HepG2 (cell line): ENCODE measurements around the gene COX4I2. TPM values are rescaled to one million over a fixed set of nuclear protein-coding genes. Genes with fewer than 3 reads are reported as not detected.
A peak's percentile ranks its signal among the peaks of the same experiment; 100 is the strongest.

Experiments used
- BRD4 ChIP-seq: sonication (generic); formaldehyde crosslinking; IDR thresholded peaks from 2 replicates; pipeline ENCODE4 v1.4.0; 2020; ENCODE audit warnings: missing genetic modification reagents
- CEBPB ChIP-seq: IDR thresholded peaks from 2 replicates; pipeline ENCODE4 v1.6.1; 2011; ENCODE audit warnings: low read depth, low read length, improper control_type of control experiment, borderline replicate concordance
- HNF1B ChIP-seq: sonication (generic); formaldehyde crosslinking; IDR thresholded peaks from 2 replicates; pipeline ENCODE4 v1.5.1; 2020; ENCODE audit warnings: mild to moderate bottlenecking, moderate library complexity, missing genetic modification reagents
- MYNN ChIP-seq: sonication (generic); formaldehyde crosslinking; IDR thresholded peaks from 2 replicates; pipeline ENCODE4 v1.4.0; 2020; ENCODE audit warnings: mild to moderate bottlenecking, low read depth, missing genetic modification reagents
- NFYC ChIP-seq: IDR thresholded peaks from 2 replicates; pipeline ENCODE4 v1.6.1; 2016; ENCODE audit warnings: missing genetic modification reagents, missing compliant biosample characterization
- PRMT3 ChIP-seq: sonication (generic); formaldehyde crosslinking; IDR thresholded peaks from 2 replicates; pipeline ENCODE4 v1.8.1; 2022; ENCODE audit warnings: low read depth, mild to moderate bottlenecking, moderate library complexity, missing genetic modification reagents, borderline replicate concordance
- RFXANK ChIP-seq: IDR thresholded peaks from 2 replicates; pipeline ENCODE4 v1.6.1; 2016
- TBX3 ChIP-seq: fragments of 450-650 bp; IDR thresholded peaks from 2 replicates; pipeline ENCODE4 v1.6.1; 2017; ENCODE audit warnings: antibody characterized with exemption, mild to moderate bottlenecking, inconsistent platforms, borderline replicate concordance
- TOE1 ChIP-seq: sonication (generic); formaldehyde crosslinking; IDR thresholded peaks from 2 replicates; pipeline ENCODE4 v1.4.0; 2020; ENCODE audit warnings: mild to moderate bottlenecking, missing genetic modification reagents
- ZFP37 ChIP-seq: sonication (generic); formaldehyde crosslinking; IDR thresholded peaks from 2 replicates; pipeline ENCODE4 v1.4.0; 2020; ENCODE audit warnings: missing genetic modification reagents, borderline replicate concordance
- ZMYM2 ChIP-seq: sonication (generic); formaldehyde crosslinking; IDR thresholded peaks from 2 replicates; pipeline ENCODE4 v1.8.0; 2022; ENCODE audit warnings: mild to moderate bottlenecking, missing genetic modification reagents
- ZNF350 ChIP-seq: sonication (generic); formaldehyde crosslinking; IDR thresholded peaks from 2 replicates; pipeline ENCODE4 v1.4.0; 2020; ENCODE audit warnings: mild to moderate bottlenecking, low read depth, missing genetic modification reagents, borderline replicate concordance
- polyA plus RNA-seq, 8 experiments: library from polyadenylated mRNA; depleted of rRNA in 3 of 8; stranded (reverse) in 7 of 8; unstranded in 1 of 8; fragments of >200 nt; fragmentation: Illumina TruSeq in 4 of 8; extraction: Trizol in 4 of 8; gene quantifications; 2 replicates each; pipeline versions ENCODE4 v1.2.1 to v1.2.3, GENCODE V29; 2011 to 2016; ENCODE audit warnings: low read depth in 4 of 8, missing spikeins in 1 of 8, mixed read lengths in 1 of 8; ENCODE audit not compliant: insufficient read depth in 1 of 8
- total RNA-seq, 5 experiments: library from RNA; depleted of rRNA; stranded (reverse); fragments of >200 nt; fragmentation: Illumina TruSeq; extraction: Trizol; gene quantifications; 2 replicates each; pipeline ENCODE4 v1.2.3, GENCODE V29; 2016; ENCODE audit warnings: low read depth in 1 of 5
- TF ChIP-seq, protein P1 (sequence below): sonication (generic); formaldehyde crosslinking; IDR thresholded peaks from 2 replicates; pipeline ENCODE4 v1.8.0; 2022; ENCODE audit warnings: mild to moderate bottlenecking, missing genetic modification reagents, moderate library complexity
- TF ChIP-seq, protein P2 (sequence below): IDR thresholded peaks from 2 replicates; pipeline ENCODE4 v1.6.1; 2016; ENCODE audit warnings: low read depth, control low read depth
- TF ChIP-seq, protein P3 (sequence below): sonication (generic); formaldehyde crosslinking; IDR thresholded peaks from 2 replicates; pipeline ENCODE4 v1.4.0; 2020; ENCODE audit warnings: mild to moderate bottlenecking, missing genetic modification reagents

The COX4I2 gene
- total and polyA plus RNA-seq, 2 of the 13 experiments (the other 11 are each of a cell fraction or from before 2014, with no cell fraction given) = 1.1 TPM; not detected in 1

GRCh38 chr20:31606804-31607639, 30.7 kb upstream of the COX4I2 start (continued):
- TF ChIP-seq, protein P1, sequence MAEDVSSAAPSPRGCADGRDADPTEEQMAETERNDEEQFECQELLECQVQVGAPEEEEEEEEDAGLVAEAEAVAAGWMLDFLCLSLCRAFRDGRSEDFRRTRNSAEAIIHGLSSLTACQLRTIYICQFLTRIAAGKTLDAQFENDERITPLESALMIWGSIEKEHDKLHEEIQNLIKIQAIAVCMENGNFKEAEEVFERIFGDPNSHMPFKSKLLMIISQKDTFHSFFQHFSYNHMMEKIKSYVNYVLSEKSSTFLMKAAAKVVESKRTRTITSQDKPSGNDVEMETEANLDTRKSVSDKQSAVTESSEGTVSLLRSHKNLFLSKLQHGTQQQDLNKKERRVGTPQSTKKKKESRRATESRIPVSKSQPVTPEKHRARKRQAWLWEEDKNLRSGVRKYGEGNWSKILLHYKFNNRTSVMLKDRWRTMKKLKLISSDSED = peak; percentile 59; the same call in 1 of the 2 replicates
- TF ChIP-seq ZFP37 (CRISPR knock-in tag) (peak; percentile 73; the same call in 1 of the 2 replicates), RFXANK (CRISPR knock-in tag) (0 out of 2 replicates have a peak, but pooled peaks have one; percentile 55), PRMT3 (CRISPR knock-in tag) (peak; percentile 54), CEBPB (0 out of 2 replicates have a peak, but pooled peaks have one; percentile 10), TBX3 (peak; percentile 31; the same call in 1 of the 2 replicates), ZNF350 (CRISPR knock-in tag) (peak; percentile 84), HNF1B (CRISPR knock-in tag) (peak; percentile 92), ZMYM2 (CRISPR knock-in tag) (no peak), MYNN (CRISPR knock-in tag) (0 out of 2 replicates have a peak, but pooled peaks have one; percentile 22), BRD4 (CRISPR knock-in tag) (peak; percentile 65), NFYC (peak; percentile 36; the same call in 1 of the 2 replicates), TOE1 (CRISPR knock-in tag) (no peak)
- TF ChIP-seq, protein P2, sequence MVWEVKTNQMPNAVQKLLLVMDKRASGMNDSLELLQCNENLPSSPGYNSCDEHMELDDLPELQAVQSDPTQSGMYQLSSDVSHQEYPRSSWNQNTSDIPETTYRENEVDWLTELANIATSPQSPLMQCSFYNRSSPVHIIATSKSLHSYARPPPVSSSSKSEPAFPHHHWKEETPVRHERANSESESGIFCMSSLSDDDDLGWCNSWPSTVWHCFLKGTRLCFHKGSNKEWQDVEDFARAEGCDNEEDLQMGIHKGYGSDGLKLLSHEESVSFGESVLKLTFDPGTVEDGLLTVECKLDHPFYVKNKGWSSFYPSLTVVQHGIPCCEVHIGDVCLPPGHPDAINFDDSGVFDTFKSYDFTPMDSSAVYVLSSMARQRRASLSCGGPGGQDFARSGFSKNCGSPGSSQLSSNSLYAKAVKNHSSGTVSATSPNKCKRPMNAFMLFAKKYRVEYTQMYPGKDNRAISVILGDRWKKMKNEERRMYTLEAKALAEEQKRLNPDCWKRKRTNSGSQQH = no peak
- TF ChIP-seq, protein P3, sequence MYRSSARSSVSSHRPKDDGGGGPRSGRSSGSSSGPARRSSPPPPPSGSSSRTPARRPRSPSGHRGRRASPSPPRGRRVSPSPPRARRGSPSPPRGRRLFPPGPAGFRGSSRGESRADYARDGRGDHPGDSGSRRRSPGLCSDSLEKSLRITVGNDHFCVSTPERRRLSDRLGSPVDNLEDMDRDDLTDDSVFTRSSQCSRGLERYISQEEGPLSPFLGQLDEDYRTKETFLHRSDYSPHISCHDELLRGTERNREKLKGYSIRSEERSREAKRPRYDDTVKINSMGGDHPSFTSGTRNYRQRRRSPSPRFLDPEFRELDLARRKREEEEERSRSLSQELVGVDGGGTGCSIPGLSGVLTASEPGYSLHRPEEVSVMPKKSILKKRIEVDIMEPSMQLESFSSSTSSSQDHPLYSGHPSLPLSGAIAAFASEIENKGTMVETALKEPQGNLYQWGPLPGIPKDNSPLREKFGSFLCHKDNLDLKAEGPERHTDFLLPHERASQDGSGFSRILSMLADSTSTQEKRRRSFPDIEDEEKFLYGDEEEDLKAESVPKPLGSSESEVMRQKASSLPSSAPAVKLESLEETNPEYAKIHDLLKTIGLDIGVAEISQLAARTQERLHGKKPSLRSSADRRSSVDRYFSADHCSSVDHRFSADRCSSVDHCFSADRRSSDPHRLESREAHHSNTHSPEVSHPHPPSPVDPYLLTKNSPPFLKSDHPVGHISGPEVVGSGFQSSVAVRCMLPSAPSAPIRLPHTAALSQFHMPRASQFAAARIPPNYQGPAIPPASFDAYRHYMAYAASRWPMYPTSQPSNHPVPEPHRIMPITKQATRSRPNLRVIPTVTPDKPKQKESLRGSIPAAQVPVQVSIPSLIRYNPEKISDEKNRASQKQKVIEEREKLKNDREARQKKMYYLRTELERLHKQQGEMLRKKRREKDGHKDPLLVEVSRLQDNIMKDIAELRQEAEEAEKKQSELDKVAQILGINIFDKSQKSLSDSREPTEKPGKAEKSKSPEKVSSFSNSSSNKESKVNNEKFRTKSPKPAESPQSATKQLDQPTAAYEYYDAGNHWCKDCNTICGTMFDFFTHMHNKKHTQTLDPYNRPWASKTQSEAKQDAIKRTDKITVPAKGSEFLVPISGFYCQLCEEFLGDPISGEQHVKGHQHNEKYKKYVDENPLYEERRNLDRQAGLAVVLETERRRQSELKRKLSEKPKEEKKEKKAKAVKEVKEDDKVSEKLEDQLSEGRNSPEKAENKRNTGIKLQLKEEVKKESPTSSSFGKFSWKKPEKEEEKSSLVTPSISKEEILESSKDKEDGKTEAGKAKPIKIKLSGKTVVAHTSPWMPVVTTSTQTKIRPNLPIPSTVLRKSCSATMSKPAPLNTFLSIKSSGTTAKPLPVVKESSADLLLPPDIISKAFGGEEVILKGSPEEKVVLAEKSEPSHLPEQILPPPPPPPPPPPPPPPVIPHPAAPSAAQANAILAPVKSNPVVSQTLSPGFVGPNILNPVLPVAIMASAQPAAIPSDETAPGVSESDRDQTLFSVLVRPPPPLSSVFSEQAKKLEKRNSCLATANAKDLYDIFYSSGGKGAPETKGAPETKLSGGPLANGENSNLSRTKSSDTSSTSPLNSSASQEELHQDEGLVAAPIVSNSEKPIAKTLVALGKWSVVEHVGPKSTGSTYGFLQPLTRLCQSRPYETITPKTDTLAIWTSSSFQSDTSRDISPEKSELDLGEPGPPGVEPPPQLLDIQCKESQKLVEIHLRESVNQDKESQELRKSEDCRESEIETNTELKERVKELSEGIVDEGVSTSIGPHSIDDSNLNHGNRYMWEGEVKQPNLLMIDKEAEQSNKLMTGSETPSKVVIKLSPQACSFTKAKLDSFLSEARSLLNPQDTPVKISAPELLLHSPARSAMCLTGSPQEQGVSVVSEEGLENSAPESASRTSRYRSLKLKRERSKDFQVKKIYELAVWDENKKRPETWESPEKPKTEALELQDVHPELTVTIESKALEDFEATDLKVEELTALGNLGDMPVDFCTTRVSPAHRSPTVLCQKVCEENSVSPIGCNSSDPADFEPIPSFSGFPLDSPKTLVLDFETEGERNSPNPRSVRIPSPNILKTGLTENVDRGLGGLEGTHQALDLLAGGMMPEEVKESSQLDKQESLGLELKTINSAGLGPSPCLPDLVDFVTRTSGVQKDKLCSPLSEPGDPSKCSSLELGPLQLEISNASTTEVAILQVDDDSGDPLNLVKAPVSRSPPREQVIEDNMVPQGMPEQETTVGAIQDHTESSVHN (CRISPR knock-in tag) = peak; percentile 40; the same call in 1 of the 2 replicates
